Activated T-helper 17 cell treated with anti-CD3 and anti-CD28 coated beads, Interleukin-2, amount 50 U/mL, for 72 hours (primary cell): ENCODE data around the gene IL36G. TPM values are rescaled to one million over a fixed set of nuclear protein-coding genes. Genes with fewer than 3 reads are reported as not detected.
A peak's percentile ranks its signal among the peaks of the same experiment; 100 is the strongest.
"Not testable (repeated sequence)": the region's sequence is repeated elsewhere in the genome, so short reads cannot be mapped to it uniquely, and the experiment has no call there.

Source experiments
- ATAC-seq: fragments of 150-1000 bp; cut with Tn5 transposase; replicated peaks from 2 replicates; pipeline ENCODE4 v1.10.0; 2021; ENCODE audit warnings: mild to moderate bottlenecking, moderate library complexity
- H3K27ac Mint-ChIP-seq: one replicate; pipeline ENCODE4 v1.8.0; 2022; ENCODE audit warnings: mixed read lengths
- H3K27me3 Mint-ChIP-seq: one replicate; pipeline ENCODE4 v1.8.0; 2022; ENCODE audit warnings: mixed read lengths
- H3K36me3 Mint-ChIP-seq: one replicate; pipeline ENCODE4 v1.8.0; 2022; ENCODE audit warnings: low read depth, mild to moderate bottlenecking, mixed read lengths
- H3K4me1 Mint-ChIP-seq: one replicate; pipeline ENCODE4 v1.8.0; 2022; ENCODE audit warnings: mixed read lengths
- H3K4me3 Mint-ChIP-seq: one replicate; pipeline ENCODE4 v1.8.0; 2022; ENCODE audit warnings: mild to moderate bottlenecking, mixed read lengths
- H3K9me3 Mint-ChIP-seq: one replicate; pipeline ENCODE4 v1.8.0; 2022; ENCODE audit warnings: mixed read lengths
- total RNA-seq, 2 donors: library from RNA; stranded (reverse); gene quantifications; one replicate each; pipeline ENCODE4 v1.2.3, GENCODE V29; 2022

The IL36G gene
- total RNA-seq, result under 1 TPM in 1 of 2 donors, not detected in 1; 0.48 TPM

DNA sequence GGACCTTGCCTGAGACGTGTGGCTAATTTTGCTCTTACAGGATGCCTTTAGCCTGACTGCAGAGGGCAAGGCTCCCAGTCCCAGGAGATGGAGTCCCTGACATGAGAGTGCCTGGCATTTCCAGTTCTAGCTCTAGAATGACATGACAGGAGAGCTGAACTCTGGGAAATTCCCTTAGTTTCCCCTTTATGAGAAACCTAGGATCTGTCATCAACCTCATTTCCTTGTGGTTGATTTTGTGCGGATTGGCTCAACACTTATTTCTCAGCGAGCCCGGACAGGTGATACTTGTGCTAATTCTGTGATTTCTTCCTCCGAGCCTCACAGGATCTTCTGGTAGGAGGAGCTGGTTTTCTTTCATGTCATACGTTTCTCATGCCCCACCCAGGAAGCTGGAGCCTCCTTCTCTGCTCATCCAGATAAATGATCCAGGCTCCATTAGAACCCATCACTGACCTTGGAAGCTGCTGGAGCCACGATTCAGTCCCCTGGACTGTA, at the start of gene IL36G:
TSS of gene IL36G (plus strand) at position 448 of the 498 bp plus-strand sequence. CDS start 633 bp downstream, outside the sequence.
- peak; percentile 87 for ATAC-seq
- Mint-ChIP-seq H3K27ac (no peak within 1 kb of the TSS), H3K36me3 (no peaks in the 10 kb centered on the region), H3K27me3 (peaks cover 6% of the 10 kb centered on the region), H3K4me1 (no peaks in the 10 kb centered on the region), H3K9me3 (no peaks in the 10 kb centered on the region), H3K4me3 (no peak within 1 kb of the TSS)

GRCh38 chr2:112933261-112933660, 44.5 kb upstream of the IL36G start:
- ATAC-seq, result no peak
- H3K9me3 Mint-ChIP-seq, result no peaks in the 10 kb centered on the region
- peaks cover 9% of the 10 kb centered on the region for H3K27me3 Mint-ChIP-seq
- no peak overlapping the region for H3K4me3 Mint-ChIP-seq
- H3K4me1 Mint-ChIP-seq, result no peaks in the 10 kb centered on the region
- H3K36me3 Mint-ChIP-seq, result no peaks in the 10 kb centered on the region
- no peak overlapping the region for H3K27ac Mint-ChIP-seq

- not testable (repeated sequence) for H3K27ac Mint-ChIP-seq, H3K4me3 Mint-ChIP-seq, H3K9me3 Mint-ChIP-seq, H3K4me1 Mint-ChIP-seq, H3K36me3 Mint-ChIP-seq, ATAC-seq, H3K27me3 Mint-ChIP-seq
Observed at GRCh38 chr2:112934117-112934516, 43.7 kb upstream of the IL36G start.

- no peak overlapping the region for H3K27ac Mint-ChIP-seq
Observed at GRCh38 chr2:112936927-112937232, 40.9 kb upstream of the IL36G start.

GRCh38 chr2:112938904-112939303, 38.9 kb upstream of the IL36G start:
- no peak overlapping the region for H3K27ac Mint-ChIP-seq
- no peaks in the 10 kb centered on the region for H3K36me3 Mint-ChIP-seq
- H3K27me3 Mint-ChIP-seq, result peaks cover 3% of the 10 kb centered on the region
- no peak overlapping the region for H3K4me3 Mint-ChIP-seq
- peaks cover 5% of the 10 kb centered on the region for H3K4me1 Mint-ChIP-seq
- H3K9me3 Mint-ChIP-seq, result no peaks in the 10 kb centered on the region
- ATAC-seq, result no peak

More at GRCh38 chr2:112936927-112937232, 40.9 kb upstream of the IL36G start:
- H3K27me3 Mint-ChIP-seq, result peaks cover 6% of the 10 kb centered on the region
- no peak for ATAC-seq
- H3K36me3 Mint-ChIP-seq, result no peaks in the 10 kb centered on the region
- H3K4me3 Mint-ChIP-seq, result no peak overlapping the region
- no peaks in the 10 kb centered on the region for H3K9me3 Mint-ChIP-seq
- peaks cover 5% of the 10 kb centered on the region for H3K4me1 Mint-ChIP-seq

DNA sequence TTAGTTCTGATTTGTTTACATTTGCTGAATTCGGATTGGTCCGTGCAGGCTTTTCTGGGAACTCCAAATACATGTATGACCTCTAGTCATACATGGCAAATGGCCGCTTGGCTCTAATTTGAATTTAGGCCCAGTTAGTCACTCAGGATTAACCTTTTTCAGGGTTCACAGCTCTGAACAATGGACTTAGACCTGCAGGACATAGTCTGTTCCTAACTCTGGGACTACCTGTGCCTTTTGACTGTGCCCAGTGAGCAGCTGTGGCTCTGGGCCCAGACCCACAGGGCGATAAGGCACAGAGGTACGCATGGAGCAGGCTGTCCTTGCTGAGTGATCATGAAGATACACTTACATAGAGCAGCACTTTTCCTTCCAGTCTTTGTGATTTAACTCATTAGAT, 38.4 kb upstream of the IL36G start:
- no peaks in the 10 kb centered on the region for H3K36me3 Mint-ChIP-seq
- H3K4me1 Mint-ChIP-seq, result peaks cover 5% of the 10 kb centered on the region
- H3K9me3 Mint-ChIP-seq, result no peaks in the 10 kb centered on the region
- H3K4me3 Mint-ChIP-seq, result no peak overlapping the region
- peaks cover 3% of the 10 kb centered on the region for H3K27me3 Mint-ChIP-seq
- no peak overlapping the region for H3K27ac Mint-ChIP-seq
- ATAC-seq, result no peak

- H3K36me3 Mint-ChIP-seq, result no peaks in the 10 kb centered on the region
- peaks cover 1% of the 10 kb centered on the region for H3K27me3 Mint-ChIP-seq
- peaks cover 5% of the 10 kb centered on the region for H3K4me1 Mint-ChIP-seq
- H3K9me3 Mint-ChIP-seq, result no peaks in the 10 kb centered on the region
- H3K27ac Mint-ChIP-seq, result no peak overlapping the region
- no peak overlapping the region for H3K4me3 Mint-ChIP-seq
- no peak for ATAC-seq
Observed at GRCh38 chr2:112940859-112941625, 36.8 kb upstream of the IL36G start.

GRCh38 chr2:112941753-112942653, 35.8 kb upstream of the IL36G start:
- H3K27ac Mint-ChIP-seq, result no peak overlapping the region
- ATAC-seq, result peak; percentile 93
- H3K4me1 Mint-ChIP-seq, result peaks cover 5% of the 10 kb centered on the region
- H3K4me3 Mint-ChIP-seq, result no peak overlapping the region
- no peaks in the 10 kb centered on the region for H3K36me3 Mint-ChIP-seq
- H3K9me3 Mint-ChIP-seq, result no peaks in the 10 kb centered on the region
- no peaks in the 10 kb centered on the region for H3K27me3 Mint-ChIP-seq

DNA sequence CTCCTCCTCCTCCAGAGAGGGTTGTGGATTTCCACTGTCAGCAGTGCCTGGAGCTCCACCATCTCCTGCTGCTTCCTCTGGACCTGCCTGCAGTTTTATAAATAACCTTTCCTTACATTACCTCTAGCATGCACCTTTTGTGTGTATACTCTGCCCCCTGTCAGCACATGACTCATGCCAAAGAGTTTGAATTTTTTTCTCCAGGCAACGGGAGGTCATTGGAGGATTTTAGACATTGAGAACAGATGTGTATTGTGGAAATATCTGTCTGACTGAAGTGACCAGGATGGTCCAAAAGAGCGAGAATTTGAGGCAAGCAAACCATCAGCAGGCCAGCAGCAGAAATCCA, 35.2 kb upstream of the IL36G start:
- H3K27ac Mint-ChIP-seq, result no peak overlapping the region
- H3K27me3 Mint-ChIP-seq, result no peaks in the 10 kb centered on the region
- peaks cover 5% of the 10 kb centered on the region for H3K4me1 Mint-ChIP-seq
- H3K9me3 Mint-ChIP-seq, result no peaks in the 10 kb centered on the region
- no peak overlapping the region for H3K4me3 Mint-ChIP-seq
- no peaks in the 10 kb centered on the region for H3K36me3 Mint-ChIP-seq
- ATAC-seq, result no peak

DNA sequence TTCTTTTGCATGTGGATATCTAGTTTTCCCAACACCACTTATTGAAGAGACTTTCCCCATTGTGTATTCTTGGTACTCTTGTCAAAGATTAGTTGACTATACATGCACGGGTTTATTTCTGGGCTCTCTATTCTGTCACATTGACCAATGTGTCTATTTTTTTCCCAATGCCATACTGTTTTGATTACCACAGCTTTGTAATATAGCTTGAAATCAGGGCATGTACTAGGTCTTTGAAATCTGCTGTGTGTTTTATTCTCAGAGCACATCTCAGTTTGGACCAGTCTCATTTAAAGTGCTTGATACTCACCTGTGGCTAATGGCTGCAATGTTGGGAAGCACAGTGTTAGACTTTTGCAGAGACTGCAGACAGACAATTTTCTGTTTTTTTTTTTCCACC, 32.8 kb upstream of the IL36G start:
- Mint-ChIP-seq H3K4me3 (no peak overlapping the region), H3K27ac (no peak overlapping the region), H3K36me3 (no peaks in the 10 kb centered on the region), H3K27me3 (peaks cover 11% of the 10 kb centered on the region), H3K4me1 (no peaks in the 10 kb centered on the region), H3K9me3 (no peaks in the 10 kb centered on the region)
- ATAC-seq, result no peak

DNA sequence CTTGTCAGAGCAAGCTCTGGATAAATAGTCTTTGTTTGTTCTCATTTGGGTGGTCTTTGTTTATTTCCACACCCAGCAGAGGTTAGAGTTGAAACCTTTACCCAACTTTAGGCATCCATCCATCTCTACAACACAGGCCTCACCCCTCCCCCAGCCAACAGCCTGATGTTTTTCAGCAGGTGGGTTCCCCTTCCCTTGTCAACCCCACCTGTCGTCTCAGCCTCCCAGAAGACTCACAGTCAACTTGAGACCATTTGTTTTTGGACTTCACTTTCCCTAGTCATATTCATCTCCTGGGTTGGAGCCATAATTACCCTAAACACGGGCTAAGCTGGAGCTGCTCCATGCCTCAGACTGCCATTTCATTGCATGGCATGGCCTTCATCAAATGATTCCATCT, 31.7 kb upstream of the IL36G start:
- no peaks in the 10 kb centered on the region for H3K9me3 Mint-ChIP-seq
- peaks cover 17% of the 10 kb centered on the region for H3K27me3 Mint-ChIP-seq
- H3K4me1 Mint-ChIP-seq, result no peaks in the 10 kb centered on the region
- no peak overlapping the region for H3K4me3 Mint-ChIP-seq
- no peaks in the 10 kb centered on the region for H3K36me3 Mint-ChIP-seq
- no peak overlapping the region for H3K27ac Mint-ChIP-seq
- no peak for ATAC-seq

GRCh38 chr2:112947374-112947773, 30.4 kb upstream of the IL36G start:
- H3K4me1 Mint-ChIP-seq, result no peaks in the 10 kb centered on the region
- H3K36me3 Mint-ChIP-seq, result no peaks in the 10 kb centered on the region
- H3K4me3 Mint-ChIP-seq, result no peak overlapping the region
- peaks cover 17% of the 10 kb centered on the region for H3K27me3 Mint-ChIP-seq
- H3K27ac Mint-ChIP-seq, result no peak overlapping the region
- no peaks in the 10 kb centered on the region for H3K9me3 Mint-ChIP-seq
- no peak for ATAC-seq

DNA sequence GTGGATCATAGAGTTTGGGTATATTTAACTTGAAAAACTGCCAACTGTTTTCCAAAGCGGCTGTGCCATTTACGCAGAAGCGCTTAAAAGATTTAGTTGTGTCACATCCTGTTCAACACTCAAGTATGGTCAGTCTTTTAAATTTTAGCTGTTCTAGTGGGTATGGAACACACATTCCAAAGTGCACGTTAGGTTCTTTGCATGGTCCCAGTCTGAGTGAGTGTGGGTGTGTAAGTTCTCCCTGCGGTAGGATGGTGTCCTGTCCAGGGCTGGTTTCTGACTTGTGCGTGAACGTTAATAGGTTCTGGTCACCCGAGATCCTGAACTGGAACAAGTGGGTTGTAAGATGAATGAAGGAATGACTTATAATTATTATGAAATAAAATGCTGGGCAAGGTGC, 28.4 kb upstream of the IL36G start:
- no peaks in the 10 kb centered on the region for H3K9me3 Mint-ChIP-seq
- no peaks in the 10 kb centered on the region for H3K4me1 Mint-ChIP-seq
- no peak overlapping the region for H3K27ac Mint-ChIP-seq
- H3K36me3 Mint-ChIP-seq, result no peaks in the 10 kb centered on the region
- peaks cover 24% of the 10 kb centered on the region for H3K27me3 Mint-ChIP-seq
- no peak for ATAC-seq
- no peak overlapping the region for H3K4me3 Mint-ChIP-seq

DNA sequence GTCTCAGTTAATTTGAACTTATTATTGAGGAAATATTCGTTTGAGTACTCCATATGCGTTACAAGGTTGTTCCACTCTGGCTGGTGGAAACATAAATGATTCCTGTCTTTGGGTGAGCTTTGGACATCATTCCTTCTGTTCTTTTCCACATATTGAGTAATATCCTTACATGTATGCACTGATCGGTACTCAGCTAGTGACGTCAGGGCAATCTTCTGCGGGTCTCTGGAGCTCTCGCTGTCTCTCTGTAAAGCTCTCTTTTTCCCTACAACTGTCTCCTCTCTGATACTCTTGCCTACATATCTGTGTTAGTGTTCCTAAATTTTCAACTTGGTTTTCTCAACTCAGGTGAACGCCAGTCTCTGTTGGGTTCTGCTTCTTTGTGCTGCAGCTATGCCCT, 23.4 kb upstream of the IL36G start:
- Mint-ChIP-seq H3K36me3 (no peaks in the 10 kb centered on the region), H3K4me1 (no peaks in the 10 kb centered on the region), H3K27ac (no peak overlapping the region), H3K27me3 (peaks cover 19% of the 10 kb centered on the region), H3K9me3 (no peaks in the 10 kb centered on the region), H3K4me3 (no peak overlapping the region)
- no peak for ATAC-seq

GRCh38 chr2:112957511-112957910, 20.3 kb upstream of the IL36G start:
- no peaks in the 10 kb centered on the region for H3K9me3 Mint-ChIP-seq
- H3K4me1 Mint-ChIP-seq, result no peaks in the 10 kb centered on the region
- no peak overlapping the region for H3K27ac Mint-ChIP-seq
- H3K4me3 Mint-ChIP-seq, result no peak overlapping the region
- no peak for ATAC-seq
- peaks cover 10% of the 10 kb centered on the region for H3K27me3 Mint-ChIP-seq
- H3K36me3 Mint-ChIP-seq, result no peaks in the 10 kb centered on the region
